Measurements from ENCODE around the gene GJD3. TPM values are rescaled to one million over a fixed set of nuclear protein-coding genes. Genes with fewer than 3 reads are reported as not detected.

The GJD3 gene
- total and polyA plus RNA-seq, 2 experiments from 2014 or later = 1.4 TPM; not detected in 1

- H3K27ac Mint-ChIP-seq = no peak overlapping the region
- no peaks in the 10 kb centered on the region for H4K20me1 ChIP-seq (replicated peaks; ENCODE audit: insufficient read depth)
- peaks cover 3% of the 10 kb centered on the region for H3K27me3 Mint-ChIP-seq (ENCODE audit: insufficient read depth, low read depth, poor library complexity)
- H3K4me1 ChIP-seq (ENCODE audit: insufficient read depth) = peaks cover 7% of the 10 kb centered on the region; the same call in 1 of the 2 replicates
- no peak overlapping the region for H3K27ac ChIP-seq (ENCODE audit: low read depth)
- no peaks in the 10 kb centered on the region for H3K36me3 ChIP-seq (ENCODE audit: insufficient read depth)
- no peaks in the 10 kb centered on the region for H3K27me3 ChIP-seq (ENCODE audit: insufficient read depth)
- H3K9me2 ChIP-seq (ENCODE audit: insufficient read depth) = no peaks in the 10 kb centered on the region
- DNase-seq (ENCODE audit: low spot score) = no peak
- ATAC-seq = no peak
- H3K4me1 Mint-ChIP-seq = peaks cover 7% of the 10 kb centered on the region
- H3K4me3 ChIP-seq = no peak overlapping the region
- H2AFZ ChIP-seq = no peak overlapping the region
- H3K4me3 Mint-ChIP-seq = no peak overlapping the region
- peaks cover 8% of the 10 kb centered on the region; the same call in 1 of the 2 replicates for H3F3A ChIP-seq (replicated peaks; ENCODE audit: low read depth)
- peaks cover 10% of the 10 kb centered on the region for H3K9me3 Mint-ChIP-seq
- 0 out of 3 replicates have a peak, but pooled peaks cover 8% of the 10 kb centered on the region for H3K36me3 Mint-ChIP-seq (ENCODE audit: low read depth)
- H3K4me2 ChIP-seq = no peak overlapping the region
- TF ChIP-seq NANOG (IDR thresholded peaks at IDR 0.05; ENCODE audit: borderline replicate concordance) (no peak), REST (IDR thresholded peaks at IDR 0.05; ENCODE audit: unreplicated experiment) (no peak), POLR2AphosphoS5 (IDR thresholded peaks at IDR 0.05; ENCODE audit: low read depth) (no peak), CTCF (conservative IDR thresholded peaks at IDR 0.05; ENCODE audit: low read depth in 2 of 2) (no peak)
- H3K79me2 ChIP-seq (replicated peaks; ENCODE audit: insufficient read depth) = no peaks in the 10 kb centered on the region
Observed at GRCh38 chr17:40378966-40379365, 14.4 kb upstream of the GJD3 start.

GRCh38 chr17:40377832-40378231 lies 13.3 kb upstream of the GJD3 start:
- H3K27ac ChIP-seq (ENCODE audit: low read depth) = no peak overlapping the region
- Mint-ChIP-seq H3K36me3 (ENCODE audit: low read depth) (0 out of 3 replicates have a peak, but pooled peaks cover 8% of the 10 kb centered on the region), H3K27me3 (ENCODE audit: insufficient read depth, low read depth, poor library complexity) (peaks cover 4% of the 10 kb centered on the region), H3K4me3 (no peak overlapping the region), H3K27ac (no peak overlapping the region), H3K4me1 (peaks cover 7% of the 10 kb centered on the region), H3K9me3 (peaks cover 10% of the 10 kb centered on the region)
- H3K79me2 ChIP-seq (replicated peaks; ENCODE audit: insufficient read depth) = no peaks in the 10 kb centered on the region
- no peaks in the 10 kb centered on the region for H3K36me3 ChIP-seq (ENCODE audit: insufficient read depth)
- peaks cover 8% of the 10 kb centered on the region; the same call in 1 of the 2 replicates for H3F3A ChIP-seq (replicated peaks; ENCODE audit: low read depth)
- H3K4me1 ChIP-seq (ENCODE audit: insufficient read depth) = peaks cover 7% of the 10 kb centered on the region; the same call in 1 of the 2 replicates
- no peaks in the 10 kb centered on the region for H4K20me1 ChIP-seq (replicated peaks; ENCODE audit: insufficient read depth)
- no peak overlapping the region for H2AFZ ChIP-seq
- DNase-seq (ENCODE audit: low spot score) (no peak), ATAC-seq (no peak)
- no peak overlapping the region for H3K4me2 ChIP-seq
- no peaks in the 10 kb centered on the region for H3K9me2 ChIP-seq (ENCODE audit: insufficient read depth)
- H3K4me3 ChIP-seq = no peak overlapping the region
- H3K27me3 ChIP-seq (ENCODE audit: insufficient read depth) = no peaks in the 10 kb centered on the region
- no peak for TF ChIP-seq STAT1 (IDR thresholded peaks at IDR 0.05; ENCODE audit: unreplicated experiment)
- TF ChIP-seq ZNF114 (CRISPR knock-in tag; IDR thresholded peaks at IDR 0.05) = no peak
- TF ChIP-seq ZNF331 (CRISPR knock-in tag; IDR thresholded peaks at IDR 0.05; ENCODE audit: low read depth) = no peak
- TF ChIP-seq EZH2 (IDR thresholded peaks at IDR 0.05; ENCODE audit: low read depth, unreplicated experiment) = no peak
- no peak for TF ChIP-seq CREB1 (CRISPR knock-in tag; IDR thresholded peaks at IDR 0.05; ENCODE audit: low read depth)
- TF ChIP-seq NANOG (IDR thresholded peaks at IDR 0.05; ENCODE audit: borderline replicate concordance) = no peak
- no peak for TF ChIP-seq JUNB (IDR thresholded peaks at IDR 0.05; ENCODE audit: unreplicated experiment)
- no peak for TF ChIP-seq EZH2phosphoT487 (IDR thresholded peaks at IDR 0.05; ENCODE audit: unreplicated experiment)
- no peak for TF ChIP-seq POLR2AphosphoS5 (IDR thresholded peaks at IDR 0.05; ENCODE audit: low read depth)
- TF ChIP-seq CTCF (conservative IDR thresholded peaks at IDR 0.05; ENCODE audit: low read depth in 2 of 2) = no peak
- TF ChIP-seq REST (IDR thresholded peaks at IDR 0.05; ENCODE audit: unreplicated experiment) = no peak
- TF ChIP-seq ETS1 (IDR thresholded peaks at IDR 0.05) = no peak

All from GM23338 (cell line).